HEK293 (cell line): ENCODE results near the gene SOCS7.

ENCODE experiments used
- CTCF ChIA-PET: fragments of 350-600 bp; formaldehyde crosslinking; extraction: SDS; loops from one replicate; lab custom pipeline; 2021; ENCODE audit warnings: antibody characterized with exemption; lab: Yijun Ruan, JAX
- POLR2A ChIA-PET: fragments of 300-600 bp; formaldehyde crosslinking; extraction: SDS; loops from one replicate; lab custom pipeline; 2020; ENCODE audit warnings: antibody characterized with exemption, inconsistent platforms; lab: Yijun Ruan, JAX
- H3K27ac ChIP-seq: fragments of 200-500 bp; sonication (Bioruptor generic); 2 replicates; pipeline ENCODE4 v1.5.1; 2014; ENCODE audit warnings: low read depth, low read length, control low read depth, inconsistent platforms; ENCODE audit errors: extremely low read depth
- H3K36me3 ChIP-seq, 2 experiments: fragments of 200-500 bp in 1 of 2; sonication (Bioruptor generic) in 1 of 2; 1 replicate in 1 of 2; 2 replicates in 1 of 2; pipeline ENCODE4 v1.5.1; 2014 to 2017; ENCODE audit warnings: inconsistent platforms in 2 of 2, low read length in 2 of 2; ENCODE audit not compliant: control insufficient read depth in 2 of 2, insufficient read depth in 1 of 2
- H3K4me1 ChIP-seq: fragments of 200-500 bp; sonication (Bioruptor generic); 2 replicates; pipeline ENCODE4 v1.5.1; 2014; ENCODE audit warnings: mild to moderate bottlenecking, low read length, inconsistent platforms; ENCODE audit not compliant: control insufficient read depth, insufficient read depth
- H3K4me3 ChIP-seq: 2 replicates; pipeline ENCODE4 v1.5.1; 2011; ENCODE audit warnings: low read depth, mild to moderate bottlenecking, control low read depth, low read length, moderate library complexity
- H3K9me3 ChIP-seq: fragments of 200-500 bp; sonication (Bioruptor generic); 2 replicates; pipeline ENCODE4 v1.5.1; 2014; ENCODE audit warnings: low read depth, low read length, inconsistent platforms; ENCODE audit not compliant: control insufficient read depth, insufficient read depth
- KLF1 ChIP-seq: fragments of 450-650 bp; formaldehyde crosslinking; IDR thresholded peaks from 2 replicates; pipeline ENCODE4 v1.5.1; 2016; ENCODE audit warnings: missing biosample characterization, missing genetic modification characterization
- MEIS1 ChIP-seq: sonication (generic); formaldehyde crosslinking; IDR thresholded peaks from 2 replicates; pipeline ENCODE4 v1.8.1; 2022; ENCODE audit warnings: missing genetic modification reagents, mild to moderate bottlenecking, borderline replicate concordance
- RBAK ChIP-seq: fragments of 450-650 bp; formaldehyde crosslinking; IDR thresholded peaks from 2 replicates; pipeline ENCODE4 v1.5.1; 2016; ENCODE audit warnings: missing biosample characterization, missing genetic modification characterization
- SETDB1 ChIP-seq: IDR thresholded peaks from one replicate; pipeline ENCODE4 v1.6.1; 2017; ENCODE audit warnings: mild to moderate bottlenecking, low read length, moderate library complexity, mixed read lengths; ENCODE audit not compliant: insufficient read length
- YY2 ChIP-seq: fragments of 450-650 bp; formaldehyde crosslinking; IDR thresholded peaks from 2 replicates; pipeline ENCODE4 v1.5.1; 2016; ENCODE audit warnings: missing biosample characterization, missing genetic modification characterization
- ZBTB1 ChIP-seq: fragments of 450-650 bp; formaldehyde crosslinking; IDR thresholded peaks from 2 replicates; pipeline ENCODE4 v1.5.1; 2016; ENCODE audit warnings: missing biosample characterization, missing genetic modification characterization
- ZBTB48 ChIP-seq: fragments of 450-650 bp; formaldehyde crosslinking; IDR thresholded peaks from 2 replicates; pipeline ENCODE4 v1.5.1; 2016; ENCODE audit warnings: missing biosample characterization, missing genetic modification characterization
- ZFP69B ChIP-seq: fragments of 450-650 bp; formaldehyde crosslinking; IDR thresholded peaks from 2 replicates; pipeline ENCODE4 v1.5.1; 2016; ENCODE audit warnings: missing biosample characterization, missing genetic modification characterization
- ZNF138 ChIP-seq: fragments of 450-650 bp; formaldehyde crosslinking; IDR thresholded peaks from 2 replicates; pipeline ENCODE4 v1.5.1; 2016; ENCODE audit warnings: missing biosample characterization, missing genetic modification characterization, borderline replicate concordance
- ZNF221 ChIP-seq: fragments of 450-650 bp; formaldehyde crosslinking; IDR thresholded peaks from 2 replicates; pipeline ENCODE4 v1.5.1; 2017; ENCODE audit warnings: missing biosample characterization, missing genetic modification characterization, borderline replicate concordance
- ZNF23 ChIP-seq: fragments of 450-650 bp; formaldehyde crosslinking; IDR thresholded peaks from 2 replicates; pipeline ENCODE4 v1.5.1; 2016; ENCODE audit warnings: missing biosample characterization, missing genetic modification characterization, borderline replicate concordance
- ZNF341 ChIP-seq: fragments of 450-650 bp; formaldehyde crosslinking; IDR thresholded peaks from 2 replicates; pipeline ENCODE4; 2016; ENCODE audit warnings: low read depth, missing biosample characterization, missing genetic modification characterization
- ZNF354C ChIP-seq: fragments of 450-650 bp; formaldehyde crosslinking; IDR thresholded peaks from 2 replicates; pipeline ENCODE4 v1.5.1; 2016; ENCODE audit warnings: missing biosample characterization, missing genetic modification characterization, low read depth, borderline replicate concordance
- ZNF391 ChIP-seq: fragments of 450-650 bp; formaldehyde crosslinking; IDR thresholded peaks from 2 replicates; pipeline ENCODE4 v1.5.1; 2016; ENCODE audit warnings: low read depth, missing biosample characterization, missing genetic modification characterization, borderline replicate concordance
- ZNF423 ChIP-seq: fragments of 450-650 bp; formaldehyde crosslinking; IDR thresholded peaks from 2 replicates; pipeline ENCODE4 v1.5.1; 2016; ENCODE audit warnings: missing biosample characterization, missing genetic modification characterization
- ZNF514 ChIP-seq: fragments of 450-650 bp; formaldehyde crosslinking; IDR thresholded peaks from 2 replicates; pipeline ENCODE4 v1.5.1; 2016; ENCODE audit warnings: missing biosample characterization, missing genetic modification characterization
- ZNF664 ChIP-seq: fragments of 450-650 bp; formaldehyde crosslinking; IDR thresholded peaks from 2 replicates; pipeline ENCODE4 v1.5.1; 2016; ENCODE audit warnings: missing biosample characterization, missing genetic modification characterization
- ZNF792 ChIP-seq: fragments of 450-650 bp; formaldehyde crosslinking; IDR thresholded peaks from 2 replicates; pipeline ENCODE4 v1.5.1; 2016; ENCODE audit warnings: missing biosample characterization, missing genetic modification characterization
- ZSCAN16 ChIP-seq: fragments of 450-650 bp; formaldehyde crosslinking; IDR thresholded peaks from 2 replicates; pipeline ENCODE4 v1.5.1; 2016; ENCODE audit warnings: missing biosample characterization, missing genetic modification characterization
- ZXDB ChIP-seq: fragments of 450-650 bp; formaldehyde crosslinking; IDR thresholded peaks from 2 replicates; pipeline ENCODE4 v1.5.1; 2016; ENCODE audit warnings: missing biosample characterization, missing genetic modification characterization
- TF ChIP-seq, protein P1 (sequence below): fragments of 450-650 bp; formaldehyde crosslinking; IDR thresholded peaks from 2 replicates; pipeline ENCODE4 v1.5.1; 2016; ENCODE audit warnings: missing biosample characterization, missing genetic modification characterization, borderline replicate concordance
- TF ChIP-seq, protein P2 (sequence below): fragments of 450-650 bp; formaldehyde crosslinking; IDR thresholded peaks from 2 replicates; pipeline ENCODE4 v1.5.1; 2017; ENCODE audit warnings: missing biosample characterization, missing genetic modification characterization
- TF ChIP-seq, protein P3 (sequence below): fragments of 450-650 bp; formaldehyde crosslinking; IDR thresholded peaks from 2 replicates; pipeline ENCODE4 v1.5.1; 2017; ENCODE audit warnings: missing biosample characterization, missing genetic modification characterization
- TF ChIP-seq, protein P4 (sequence below): sonication (generic); formaldehyde crosslinking; IDR thresholded peaks from 2 replicates; pipeline ENCODE4 v1.8.1; 2022; ENCODE audit warnings: mild to moderate bottlenecking, moderate library complexity, missing genetic modification reagents
- TF ChIP-seq, protein P5 (sequence below): fragments of 450-650 bp; formaldehyde crosslinking; IDR thresholded peaks from 2 replicates; pipeline ENCODE4 v1.5.1; 2016; ENCODE audit warnings: missing biosample characterization, missing genetic modification characterization

The SOCS7 gene

DNA sequence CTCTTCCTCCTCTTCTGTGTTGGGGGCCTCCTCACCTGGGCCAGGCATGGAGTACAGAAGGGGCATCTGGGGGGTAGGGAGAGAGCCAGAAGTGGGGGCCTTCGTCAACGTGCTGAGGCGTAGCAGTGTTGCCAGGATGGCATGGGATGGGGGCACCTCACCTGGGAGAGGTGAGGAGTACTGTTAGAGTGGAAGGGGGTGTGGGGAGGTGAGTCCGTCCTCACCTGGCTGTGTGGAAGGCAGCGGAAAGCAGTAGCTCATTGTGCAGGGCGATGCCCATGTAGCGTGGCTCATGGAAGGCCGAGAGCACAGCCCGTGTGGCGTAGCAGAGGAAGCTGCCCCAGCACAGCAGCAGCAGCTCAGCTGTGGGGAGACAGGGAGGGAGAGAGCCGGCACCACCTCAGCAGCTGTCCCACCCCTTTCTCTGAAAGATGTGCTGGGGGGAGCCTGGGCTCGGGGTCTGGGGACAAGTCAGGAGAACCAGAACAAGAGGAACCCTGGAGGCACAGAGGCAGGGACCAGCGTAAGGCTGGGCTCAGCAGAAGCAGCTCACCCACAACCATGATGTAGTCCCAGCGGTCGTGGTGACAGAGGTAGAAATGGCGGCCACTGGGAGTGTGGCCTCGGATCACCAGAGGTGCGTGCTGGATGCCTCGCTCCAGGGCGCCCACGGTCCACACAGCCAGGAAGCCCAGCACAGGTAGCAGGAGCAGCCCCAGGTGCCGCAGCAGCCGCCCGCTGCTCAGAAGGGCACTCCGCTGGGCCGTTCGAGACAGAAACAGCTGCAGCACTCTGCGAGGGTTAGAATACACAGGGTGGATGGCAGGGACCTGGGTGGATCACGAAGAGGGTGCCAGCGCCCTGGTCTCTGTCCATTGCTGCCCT lies 16.9 kb upstream of the SOCS7 start:
- ChIA-PET CTCF (interaction anchor here (0.5 to 12.3 kb wide), 16 partner anchors 11 to 460 kb away, joined by 3 to 186 read pairs (median 4); partner anchors contain the start of genes GPR179 and SOCS7), POLR2A (no interaction called here)
- H3K9me3 ChIP-seq, result no peaks in the 10 kb centered on the region
- no peaks in the 10 kb centered on the region for H3K4me1 ChIP-seq
- TF ChIP-seq ZSCAN16 (tag by site-specific recombination) (no peak), ZNF221 (tag by site-specific recombination) (no peak), YY2 (tag by site-specific recombination) (no peak), ZBTB48 (tag by site-specific recombination) (no peak), ZNF792 (tag by site-specific recombination) (no peak), KLF1 (no peak), ZNF341 (tag by site-specific recombination) (no peak), ZFP69B (tag by site-specific recombination) (no peak), ZNF354C (no peak), ZNF664 (tag by site-specific recombination) (no peak), ZNF423 (tag by site-specific recombination) (no peak), ZNF514 (no peak), ZNF23 (tag by site-specific recombination) (no peak), ZBTB1 (tag by site-specific recombination) (no peak), ZNF391 (tag by site-specific recombination) (no peak), SETDB1 (no peak)
- TF ChIP-seq, protein P1, sequence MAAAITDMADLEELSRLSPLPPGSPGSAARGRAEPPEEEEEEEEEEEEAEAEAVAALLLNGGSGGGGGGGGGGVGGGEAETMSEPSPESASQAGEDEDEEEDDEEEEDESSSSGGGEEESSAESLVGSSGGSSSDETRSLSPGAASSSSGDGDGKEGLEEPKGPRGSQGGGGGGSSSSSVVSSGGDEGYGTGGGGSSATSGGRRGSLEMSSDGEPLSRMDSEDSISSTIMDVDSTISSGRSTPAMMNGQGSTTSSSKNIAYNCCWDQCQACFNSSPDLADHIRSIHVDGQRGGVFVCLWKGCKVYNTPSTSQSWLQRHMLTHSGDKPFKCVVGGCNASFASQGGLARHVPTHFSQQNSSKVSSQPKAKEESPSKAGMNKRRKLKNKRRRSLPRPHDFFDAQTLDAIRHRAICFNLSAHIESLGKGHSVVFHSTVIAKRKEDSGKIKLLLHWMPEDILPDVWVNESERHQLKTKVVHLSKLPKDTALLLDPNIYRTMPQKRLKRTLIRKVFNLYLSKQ, result no peak
- TF ChIP-seq, protein P2, sequence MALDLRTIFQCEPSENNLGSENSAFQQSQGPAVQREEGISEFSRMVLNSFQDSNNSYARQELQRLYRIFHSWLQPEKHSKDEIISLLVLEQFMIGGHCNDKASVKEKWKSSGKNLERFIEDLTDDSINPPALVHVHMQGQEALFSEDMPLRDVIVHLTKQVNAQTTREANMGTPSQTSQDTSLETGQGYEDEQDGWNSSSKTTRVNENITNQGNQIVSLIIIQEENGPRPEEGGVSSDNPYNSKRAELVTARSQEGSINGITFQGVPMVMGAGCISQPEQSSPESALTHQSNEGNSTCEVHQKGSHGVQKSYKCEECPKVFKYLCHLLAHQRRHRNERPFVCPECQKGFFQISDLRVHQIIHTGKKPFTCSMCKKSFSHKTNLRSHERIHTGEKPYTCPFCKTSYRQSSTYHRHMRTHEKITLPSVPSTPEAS, result no peak
- TF ChIP-seq, protein P3, sequence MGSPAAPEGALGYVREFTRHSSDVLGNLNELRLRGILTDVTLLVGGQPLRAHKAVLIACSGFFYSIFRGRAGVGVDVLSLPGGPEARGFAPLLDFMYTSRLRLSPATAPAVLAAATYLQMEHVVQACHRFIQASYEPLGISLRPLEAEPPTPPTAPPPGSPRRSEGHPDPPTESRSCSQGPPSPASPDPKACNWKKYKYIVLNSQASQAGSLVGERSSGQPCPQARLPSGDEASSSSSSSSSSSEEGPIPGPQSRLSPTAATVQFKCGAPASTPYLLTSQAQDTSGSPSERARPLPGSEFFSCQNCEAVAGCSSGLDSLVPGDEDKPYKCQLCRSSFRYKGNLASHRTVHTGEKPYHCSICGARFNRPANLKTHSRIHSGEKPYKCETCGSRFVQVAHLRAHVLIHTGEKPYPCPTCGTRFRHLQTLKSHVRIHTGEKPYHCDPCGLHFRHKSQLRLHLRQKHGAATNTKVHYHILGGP, result no peak
- no peak overlapping the region for H3K4me3 ChIP-seq
- no peaks in the 10 kb centered on the region for H3K36me3 ChIP-seq
- H3K27ac ChIP-seq, result no peak overlapping the region

DNA sequence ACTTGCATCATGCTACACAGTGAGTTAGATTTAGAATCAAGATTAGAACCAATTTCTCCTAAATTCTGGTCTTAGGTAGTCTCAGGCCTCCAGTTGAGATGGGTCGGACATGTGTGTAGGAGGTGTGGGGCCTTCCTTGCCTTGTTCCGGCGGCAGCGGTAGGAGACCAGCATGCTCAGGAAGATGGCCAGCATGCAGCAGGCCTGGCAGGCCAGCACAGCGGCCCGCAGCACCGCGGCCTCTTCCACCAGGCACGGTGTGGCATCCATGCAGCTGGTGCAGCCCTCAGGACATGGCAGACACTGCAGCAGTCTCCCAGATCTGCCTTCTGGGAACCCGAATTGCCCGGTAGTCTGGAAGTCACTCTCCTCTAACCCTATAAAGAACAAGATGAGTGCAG lies 14.8 kb upstream of the SOCS7 start:
- no peak overlapping the region for H3K4me3 ChIP-seq
- CTCF ChIA-PET, result interaction anchor here (9.2 to 12.3 kb wide), 2 partner anchors 11 to 13 kb away, joined by 124 to 186 read pairs; partner anchors contain the start of genes GPR179 and SOCS7
- no peaks in the 10 kb centered on the region for H3K9me3 ChIP-seq
- POLR2A ChIA-PET, result no interaction called here
- H3K4me1 ChIP-seq, result peaks cover 7% of the 10 kb centered on the region
- no peak overlapping the region for H3K27ac ChIP-seq
- H3K36me3 ChIP-seq, result no peaks in the 10 kb centered on the region
- no peak for TF ChIP-seq ZNF138 (tag by site-specific recombination)
- no peak for TF ChIP-seq RBAK (tag by site-specific recombination)
- TF ChIP-seq MEIS1, result no peak
- TF ChIP-seq, protein P4, sequence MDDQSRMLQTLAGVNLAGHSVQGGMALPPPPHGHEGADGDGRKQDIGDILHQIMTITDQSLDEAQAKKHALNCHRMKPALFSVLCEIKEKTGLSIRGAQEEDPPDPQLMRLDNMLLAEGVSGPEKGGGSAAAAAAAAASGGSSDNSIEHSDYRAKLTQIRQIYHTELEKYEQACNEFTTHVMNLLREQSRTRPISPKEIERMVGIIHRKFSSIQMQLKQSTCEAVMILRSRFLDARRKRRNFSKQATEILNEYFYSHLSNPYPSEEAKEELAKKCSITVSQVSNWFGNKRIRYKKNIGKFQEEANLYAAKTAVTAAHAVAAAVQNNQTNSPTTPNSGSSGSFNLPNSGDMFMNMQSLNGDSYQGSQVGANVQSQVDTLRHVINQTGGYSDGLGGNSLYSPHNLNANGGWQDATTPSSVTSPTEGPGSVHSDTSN (CRISPR knock-in tag), result no peak
- TF ChIP-seq, protein P5, sequence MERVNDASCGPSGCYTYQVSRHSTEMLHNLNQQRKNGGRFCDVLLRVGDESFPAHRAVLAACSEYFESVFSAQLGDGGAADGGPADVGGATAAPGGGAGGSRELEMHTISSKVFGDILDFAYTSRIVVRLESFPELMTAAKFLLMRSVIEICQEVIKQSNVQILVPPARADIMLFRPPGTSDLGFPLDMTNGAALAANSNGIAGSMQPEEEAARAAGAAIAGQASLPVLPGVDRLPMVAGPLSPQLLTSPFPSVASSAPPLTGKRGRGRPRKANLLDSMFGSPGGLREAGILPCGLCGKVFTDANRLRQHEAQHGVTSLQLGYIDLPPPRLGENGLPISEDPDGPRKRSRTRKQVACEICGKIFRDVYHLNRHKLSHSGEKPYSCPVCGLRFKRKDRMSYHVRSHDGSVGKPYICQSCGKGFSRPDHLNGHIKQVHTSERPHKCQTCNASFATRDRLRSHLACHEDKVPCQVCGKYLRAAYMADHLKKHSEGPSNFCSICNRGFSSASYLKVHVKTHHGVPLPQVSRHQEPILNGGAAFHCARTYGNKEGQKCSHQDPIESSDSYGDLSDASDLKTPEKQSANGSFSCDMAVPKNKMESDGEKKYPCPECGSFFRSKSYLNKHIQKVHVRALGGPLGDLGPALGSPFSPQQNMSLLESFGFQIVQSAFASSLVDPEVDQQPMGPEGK (tag by site-specific recombination), result no peak
- no peak for TF ChIP-seq ZXDB (tag by site-specific recombination)
